H1 (cell line): Measurements from ENCODE around the gene UBASH3A. TPM values are rescaled to one million over a fixed set of nuclear protein-coding genes. Genes with fewer than 3 reads are reported as not detected.

Experiments used
- CTCF ChIA-PET: fragments of 300-600 bp; sonication (Branson Sonifier 250); formaldehyde crosslinking; loops from one replicate; lab custom pipeline; 2021; ENCODE audit not compliant: partially characterized antibody; lab: Charles Lee
- POLR2A ChIA-PET: fragments of 300-600 bp; sonication (Branson Sonifier 250); formaldehyde crosslinking; loops from one replicate; lab custom pipeline; 2021; ENCODE audit warnings: inconsistent platforms; ENCODE audit not compliant: partially characterized antibody; lab: Charles Lee
- DNase-seq, 2 experiments: peaks; one replicate each; pipeline versions ENCODE4 v3.0.0 to v3.0.0-alpha.2; 2010 to 2022; ENCODE audit warnings: low spot score in 2 of 2, low read depth in 1 of 2, mixed read lengths in 1 of 2
- FAIRE-seq: peaks from 2 replicates; lab custom pipeline; 2011; peaks lifted over from hg19 to GRCh38; lab: Jason Lieb, UNC
- H2AFZ ChIP-seq: 2 replicates; pipeline ENCODE4 v1.8.1; 2012; ENCODE audit warnings: low read length, inconsistent platforms
- H2AK5ac ChIP-seq: 2 replicates; pipeline ENCODE4 v1.6.1; 2013; ENCODE audit warnings: low read depth, low read length
- H2BK120ac ChIP-seq: replicated peaks from 2 replicates; pipeline ENCODE3; 2013; ENCODE audit warnings: low read depth, low read length, inconsistent platforms
- H2BK12ac ChIP-seq: 2 replicates; pipeline ENCODE4 v1.6.1; 2013; ENCODE audit warnings: low read depth, low read length
- H2BK15ac ChIP-seq: 2 replicates; pipeline ENCODE4 v1.6.1; 2013; ENCODE audit warnings: low read length
- H2BK20ac ChIP-seq: 2 replicates; pipeline ENCODE4 v1.6.1; 2013; ENCODE audit warnings: low read length
- H2BK5ac ChIP-seq: 2 replicates; pipeline ENCODE4 v1.6.1; 2013; ENCODE audit warnings: low read depth, low read length
- H3K14ac ChIP-seq: 2 replicates; pipeline ENCODE4 v1.6.1; 2013; ENCODE audit warnings: inconsistent platforms; ENCODE audit not compliant: insufficient read length
- H3K18ac ChIP-seq: 2 replicates; pipeline ENCODE4 v1.6.1; 2013; ENCODE audit warnings: low read length; ENCODE audit errors: extremely low read depth
- H3K23ac ChIP-seq: 2 replicates; pipeline ENCODE4 v1.6.1; 2013; ENCODE audit warnings: inconsistent platforms; ENCODE audit not compliant: insufficient read length
- H3K23me2 ChIP-seq: 2 replicates; pipeline ENCODE4 v1.6.1; 2013; ENCODE audit warnings: low read depth, low read length
- H3K27ac ChIP-seq: 2 replicates; pipeline ENCODE4 v1.6.1; 2011; ENCODE audit warnings: low read depth, low read length, inconsistent platforms
- H3K27me3 ChIP-seq, 4 experiments: replicated peaks in 1 of 4; 1 replicate in 1 of 4; 2 replicates in 3 of 4; pipeline versions ENCODE4 v1.6.1 to v1.8.1; 2011 to 2013; ENCODE audit warnings: low read length in 3 of 4, mild to moderate bottlenecking in 3 of 4, inconsistent platforms in 2 of 4, mixed read lengths in 2 of 4, moderate library complexity in 1 of 4; ENCODE audit not compliant: control insufficient read depth in 3 of 4, insufficient read depth in 3 of 4; ENCODE audit errors: extremely low read depth in 1 of 4
- H3K36me3 ChIP-seq, 4 experiments: 2 replicates each; pipeline versions ENCODE4 v1.6.1 to v1.8.1; 2011 to 2013; ENCODE audit warnings: mild to moderate bottlenecking in 4 of 4, low read length in 3 of 4, moderate library complexity in 2 of 4, control low read depth in 1 of 4, inconsistent platforms in 1 of 4; ENCODE audit not compliant: insufficient read depth in 4 of 4, control insufficient read depth in 2 of 4
- H3K4ac ChIP-seq: replicated peaks from 2 replicates; pipeline ENCODE3; 2013; ENCODE audit warnings: low read length, low read depth, mixed read lengths, inconsistent platforms; ENCODE audit not compliant: insufficient read length
- H3K4me1 ChIP-seq, 4 experiments: replicated peaks in 1 of 4; 1 replicate in 1 of 4; 2 replicates in 3 of 4; pipeline versions ENCODE4 v1.6.1 to v1.8.1; 2011 to 2013; ENCODE audit warnings: low read length in 3 of 4, inconsistent platforms in 2 of 4, mixed read lengths in 1 of 4; ENCODE audit not compliant: insufficient read depth in 4 of 4, control insufficient read depth in 3 of 4
- H3K4me2 ChIP-seq, 2 experiments: 2 replicates each; pipeline versions ENCODE4 v1.6.1 to v1.8.1; 2011 to 2013; ENCODE audit warnings: low read depth in 2 of 2, low read length in 2 of 2, control low read depth in 1 of 2, inconsistent platforms in 1 of 2, mild to moderate bottlenecking in 1 of 2; ENCODE audit not compliant: insufficient read depth in 1 of 2
- H3K4me3 ChIP-seq, 4 experiments: fragments of 200-600, 300-600 bp in 1 of 4; sonication (generic), shearing (Covaris generic), sonication (Bioruptor Twin) in 1 of 4; 2 replicates each; pipeline versions ENCODE4 v1.5.1 to v1.8.1; 2011 to 2016; ENCODE audit warnings: low read length in 4 of 4, low read depth in 3 of 4, control low read depth in 2 of 4, inconsistent platforms in 2 of 4, mild to moderate bottlenecking in 2 of 4, mixed read lengths in 1 of 4, moderate library complexity in 1 of 4; ENCODE audit not compliant: insufficient read depth in 2 of 4; ENCODE audit errors: extremely low read depth in 1 of 4
- H3K56ac ChIP-seq: replicated peaks from 2 replicates; pipeline ENCODE3; 2013; ENCODE audit warnings: low read depth, mild to moderate bottlenecking, mixed read lengths, low read length, inconsistent platforms; ENCODE audit not compliant: insufficient read length
- H3K79me1 ChIP-seq: 2 replicates; pipeline ENCODE4 v1.6.1; 2013; ENCODE audit warnings: low read depth, low read length, control low read depth
- H3K79me2 ChIP-seq, 2 experiments: 2 replicates each; pipeline versions ENCODE4 v1.6.1 to v1.8.1; 2012 to 2013; ENCODE audit warnings: low read length in 2 of 2, mild to moderate bottlenecking in 2 of 2, inconsistent platforms in 1 of 2; ENCODE audit not compliant: insufficient read depth in 2 of 2, control insufficient read depth in 1 of 2
- H3K9ac ChIP-seq, 4 experiments: replicated peaks in 1 of 4; 1 replicate in 1 of 4; 2 replicates in 3 of 4; pipeline versions ENCODE4 v1.6.1 to v1.8.1; 2011 to 2013; ENCODE audit warnings: low read depth in 3 of 4, low read length in 3 of 4, control low read depth in 2 of 4, mild to moderate bottlenecking in 2 of 4, moderate library complexity in 2 of 4, inconsistent platforms in 1 of 4; ENCODE audit errors: extremely low read depth in 1 of 4
- H3K9me3 ChIP-seq, 2 experiments: 2 replicates each; pipeline versions ENCODE4 v1.6.1 to v1.8.1; 2012 to 2013; ENCODE audit warnings: mild to moderate bottlenecking in 2 of 2, moderate library complexity in 2 of 2, control low read depth in 1 of 2, inconsistent platforms in 1 of 2, low read depth in 1 of 2, low read length in 1 of 2, mixed read lengths in 1 of 2; ENCODE audit not compliant: insufficient read depth in 2 of 2
- H4K20me1 ChIP-seq, 2 experiments: replicated peaks in 1 of 2; 2 replicates each; pipeline versions ENCODE3 to v1.8.1; 2011 to 2013; ENCODE audit warnings: inconsistent platforms in 2 of 2, low read length in 2 of 2, mild to moderate bottlenecking in 1 of 2; ENCODE audit not compliant: insufficient read depth in 2 of 2, control insufficient read depth in 1 of 2
- H4K5ac ChIP-seq: 2 replicates; pipeline ENCODE4 v1.6.1; 2013; ENCODE audit warnings: low read length, low read depth, mixed read lengths, inconsistent platforms; ENCODE audit not compliant: insufficient read length
- H4K8ac ChIP-seq: 2 replicates; pipeline ENCODE4 v1.8.0; 2013; ENCODE audit warnings: mild to moderate bottlenecking, moderate library complexity, low read length, inconsistent platforms; ENCODE audit not compliant: insufficient read depth; ENCODE audit errors: extremely low read depth
- H4K91ac ChIP-seq: replicated peaks from 2 replicates; pipeline ENCODE3; 2013; ENCODE audit warnings: low read length, mixed read lengths, inconsistent platforms; ENCODE audit not compliant: insufficient read length
- ASH2L ChIP-seq: fragments of 200-600, 300-600 bp; sonication (generic); IDR thresholded peaks from one replicate; pipeline ENCODE4 v1.7.1; 2017; ENCODE audit warnings: low read length
- ATF2 ChIP-seq: IDR thresholded peaks from 2 replicates; pipeline ENCODE4 v1.6.1; 2012; ENCODE audit warnings: low read length, inconsistent platforms
- CHD2 ChIP-seq: IDR thresholded peaks from 2 replicates; pipeline ENCODE4 v1.6.1; 2012; ENCODE audit warnings: low read length, improper control_type of control experiment
- CTBP2 ChIP-seq: IDR thresholded peaks from 2 replicates; pipeline ENCODE4 v1.7.0; 2011; ENCODE audit warnings: borderline replicate concordance, mild to moderate bottlenecking, moderate library complexity, mixed read lengths, low read length; ENCODE audit not compliant: insufficient read depth, insufficient read length
- E2F6 ChIP-seq: IDR thresholded peaks from 2 replicates; pipeline ENCODE4 v1.6.1; 2012; ENCODE audit warnings: inconsistent platforms
- HDAC6 ChIP-seq: IDR thresholded peaks from one replicate; pipeline ENCODE4 v1.7.1; 2012; ENCODE audit warnings: low read depth, mild to moderate bottlenecking, inconsistent platforms, low read length, moderate library complexity
- JUN ChIP-seq: IDR thresholded peaks from 2 replicates; pipeline ENCODE4 v1.6.1; 2011; ENCODE audit warnings: low read depth, mild to moderate bottlenecking, improper control_type of control experiment, low read length
- POLR2A ChIP-seq, 2 experiments: IDR thresholded peaks; 1 replicate in 1 of 2; 2 replicates in 1 of 2; pipeline ENCODE4 v1.6.1; 2011; ENCODE audit warnings: low read depth in 2 of 2, low read length in 2 of 2, mild to moderate bottlenecking in 2 of 2; ENCODE audit errors: control extremely low read depth in 1 of 2
- SIN3A ChIP-seq, 2 experiments: IDR thresholded peaks in 1 of 2; conservative IDR thresholded peaks in 1 of 2; 2 replicates each; pipeline ENCODE4 v1.6.1; 2011 to 2012; ENCODE audit warnings: low read length in 2 of 2, improper control_type of control experiment in 1 of 2, low read depth in 1 of 2, mild to moderate bottlenecking in 1 of 2
- SP4 ChIP-seq: IDR thresholded peaks from 2 replicates; pipeline ENCODE4 v1.6.1; 2012; ENCODE audit warnings: low read length, inconsistent platforms
- SUZ12 ChIP-seq: fragments of 200-600 bp; sonication (generic); IDR thresholded peaks from 2 replicates; pipeline ENCODE4 v1.6.1; 2012; ENCODE audit warnings: mild to moderate bottlenecking, inconsistent platforms, low read length, moderate library complexity, mixed read lengths
- WGBS, 2 experiments: shearing (Covaris generic) in 1 of 2; methylation state at CpG; one replicate each; pipeline versions ENCODE4 v1.1.6 to v1.1.7; 2013 to 2015; ENCODE audit warnings: low lambda C conversion rate in 2 of 2, mixed read lengths in 2 of 2, inconsistent platforms in 1 of 2, low coverage in 1 of 2, missing lambda C conversion rate in 1 of 2; ENCODE audit not compliant: insufficient replicate concordance in 2 of 2, insufficient coverage in 1 of 2, insufficient read length in 1 of 2; ENCODE audit errors: extremely low coverage in 1 of 2, missing lambda C conversion rate in 1 of 2; 5-methylcytosine and 5-hydroxymethylcytosine counted together
- polyA plus RNA-seq, 7 experiments: library from polyadenylated mRNA; depleted of rRNA in 3 of 7; stranded (reverse) in 5 of 7; unstranded in 2 of 7; fragments of >200 nt in 5 of 7; fragments of 200-250 nt in 2 of 7; gene quantifications; 1 replicate in 5 of 7; 2 replicates in 1 of 7; 4 replicates in 1 of 7; pipeline versions ENCODE4 v1.2.1 to v1.2.3, GENCODE V29; 2011 to 2013; ENCODE audit warnings: missing spikeins in 2 of 7, mixed read lengths in 2 of 7
- total RNA-seq: library from RNA; stranded (reverse); fragmentation: NEBNext Ultra II Directional; extraction: Animal tissue kit (Norgen Biotek cat#: 25700); gene quantifications from 2 replicates; pipeline ENCODE4 v1.2.1, GENCODE V29; 2021
- TF ChIP-seq, protein P1 (sequence below): IDR thresholded peaks from 2 replicates; pipeline ENCODE4 v1.6.1; 2012; ENCODE audit warnings: inconsistent platforms

UBASH3A gene
- total and polyA plus RNA-seq, 2 of the 8 experiments (the other 6 are each of a cell fraction or from before 2014, with no cell fraction given) = not detected

DNA sequence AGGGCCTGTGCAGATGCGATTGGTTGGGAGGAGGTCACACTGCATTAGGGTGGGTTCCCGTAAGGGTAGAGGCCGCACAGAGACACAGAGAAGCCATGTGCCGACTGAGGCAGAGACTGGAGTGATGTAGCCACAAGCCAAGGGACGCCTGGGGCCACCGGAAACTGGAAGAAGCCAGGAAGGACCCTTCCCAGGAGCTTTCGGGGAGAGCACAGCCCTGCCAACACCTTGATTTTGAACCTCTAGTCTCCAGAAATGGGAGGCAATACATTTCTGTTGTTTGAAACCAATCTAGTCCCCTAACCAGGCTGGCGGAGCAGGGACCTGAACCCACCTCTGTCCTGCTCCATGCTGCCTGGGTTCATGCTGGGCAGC lies 10.8 kb downstream of the UBASH3A start:
- no peak overlapping the region for H3K27ac ChIP-seq
- H3K4me2 ChIP-seq = no peak overlapping the region
- no peak overlapping the region for H2AK5ac ChIP-seq
- H4K20me1 ChIP-seq = peaks cover 0 to 3% of the 10 kb centered on the region in 2 experiments
- H2BK20ac ChIP-seq = no peak overlapping the region
- H4K91ac ChIP-seq = no peak overlapping the region
- no peak overlapping the region for H3K18ac ChIP-seq
- peaks cover 6% of the 10 kb centered on the region for H3K23me2 ChIP-seq
- H3K23ac ChIP-seq = no peak overlapping the region
- H3K27me3 ChIP-seq = no peaks in the 10 kb centered on the region
- H3K9ac ChIP-seq = no peak overlapping the region
- H3K9me3 ChIP-seq = no peaks in the 10 kb centered on the region
- no peak overlapping the region for H4K8ac ChIP-seq
- peaks cover 0 to 3% (median 1%) of the 10 kb centered on the region in 4 experiments; a peak in 4 of 7 replicates for H3K4me1 ChIP-seq
- no peak overlapping the region for H2BK15ac ChIP-seq
- H3K4me3 ChIP-seq = no peak overlapping the region
- H2BK5ac ChIP-seq = no peak overlapping the region
- H2AFZ ChIP-seq = no peak overlapping the region
- H3K79me2 ChIP-seq = no peaks in the 10 kb centered on the region
- no peak overlapping the region for H3K14ac ChIP-seq
- 87% methylated on average over 8 of the region's 8 CpGs; no CpG with 5 or more reads in 1 of the 2 experiments for WGBS, 2 experiments
- no peak overlapping the region for H3K56ac ChIP-seq
- no peak overlapping the region for H4K5ac ChIP-seq
- no peak overlapping the region for H2BK120ac ChIP-seq
- no peak overlapping the region for H2BK12ac ChIP-seq
- no peak overlapping the region for H3K4ac ChIP-seq
- TF ChIP-seq CHD2 (no peak), POLR2A (IDR thresholded peaks at IDR 0.05; ENCODE audit: control extremely low read depth in 1 of 2, low read depth in 2 of 2, low read length in 2 of 2) (no peak), E2F6 (no peak), SUZ12 (no peak), ATF2 (no peak), ASH2L (no peak), HDAC6 (no peak), CTBP2 (no peak), SP4 (no peak), JUN (no peak), SIN3A (conservative IDR thresholded peaks at IDR 0.05 in 1 of 2, IDR thresholded peaks at IDR 0.05 in 1 of 2; ENCODE audit: low read depth in 1 of 2, low read length in 2 of 2) (no peak)
- TF ChIP-seq, protein P1, sequence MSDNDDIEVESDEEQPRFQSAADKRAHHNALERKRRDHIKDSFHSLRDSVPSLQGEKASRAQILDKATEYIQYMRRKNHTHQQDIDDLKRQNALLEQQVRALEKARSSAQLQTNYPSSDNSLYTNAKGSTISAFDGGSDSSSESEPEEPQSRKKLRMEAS = no peak
- TF ChIP-seq, all 59 proteins: peak for 0
- no peak for FAIRE-seq
- no peaks in the 10 kb centered on the region for H3K79me1 ChIP-seq
- CTCF ChIA-PET = interaction anchor here (0.5 to 1.3 kb wide), 3 partner anchors 15 to 403 kb away, joined by 3 to 4 read pairs (median 3); no protein-coding TSS in a partner anchor
- POLR2A ChIA-PET = no interaction called here
- no peak for DNase-seq
- no peaks in the 10 kb centered on the region for H3K36me3 ChIP-seq
